Measurements from ENCODE around the gene ACTR1B. TPM values are rescaled to one million over a fixed set of nuclear protein-coding genes. Genes with fewer than 3 reads are reported as not detected.
"Not testable (repeated sequence)": the region's sequence is repeated elsewhere in the genome, so short reads cannot be mapped to it uniquely, and the experiment has no call there.

ACTR1B gene
- total RNA-seq, 2 experiments from 2014 or later, result 97.3 to 98.8 TPM

GRCh38 chr2:97620492-97620891 is 43.4 kb downstream of the ACTR1B start:
- DNase-seq; POLR2A ChIA-PET; H3K9me3 Mint-ChIP-seq; H3K36me3 Mint-ChIP-seq (ENCODE audit: low read depth); H3K27ac Mint-ChIP-seq; CTCF ChIA-PET; H3K27me3 Mint-ChIP-seq; H3K4me1 Mint-ChIP-seq; H3K4me3 Mint-ChIP-seq: not testable (repeated sequence)

DNA sequence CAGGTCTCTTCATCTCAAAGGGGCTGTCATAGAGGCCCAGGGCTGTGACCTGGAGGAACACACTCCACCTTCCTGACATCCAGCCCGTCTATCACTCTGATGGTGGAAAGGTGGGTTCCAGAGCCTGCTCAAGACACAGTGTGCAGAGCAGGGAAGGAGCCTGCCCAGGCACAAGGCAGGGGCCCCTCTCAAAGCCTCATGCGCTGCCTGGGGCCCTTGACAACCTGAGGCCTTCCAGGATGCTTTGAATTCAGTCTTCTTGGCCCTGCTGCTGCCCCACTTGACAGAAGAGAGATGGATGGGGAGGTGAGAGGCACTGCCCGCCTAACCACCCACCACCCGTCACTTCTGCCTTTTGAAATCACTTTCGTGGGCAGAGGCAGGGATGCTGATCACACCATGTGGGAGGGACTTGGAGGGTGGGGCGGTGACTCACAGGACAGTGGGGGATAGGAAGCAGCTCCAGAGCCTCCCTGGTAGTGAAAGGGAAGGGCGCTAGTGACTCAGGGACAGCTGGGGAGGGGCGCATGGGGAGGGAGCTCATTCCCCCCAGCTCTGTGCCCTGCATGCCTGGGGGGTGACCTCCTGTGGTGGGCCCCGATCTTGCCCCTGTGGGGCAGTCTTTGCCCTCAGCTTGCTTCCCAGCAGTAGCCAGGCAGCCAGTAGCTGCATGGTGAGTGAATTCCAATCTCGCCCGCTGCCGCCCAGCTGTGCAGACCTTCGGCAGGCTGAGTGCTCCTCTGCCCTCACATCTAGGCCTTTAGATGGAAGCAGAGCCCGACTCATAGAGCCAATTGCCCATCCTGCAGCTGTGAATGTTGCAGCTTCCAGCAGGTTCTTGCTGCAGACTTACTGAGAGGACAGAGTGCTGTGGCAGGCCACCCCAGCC is 44.7 kb downstream of the ACTR1B start:
- H3K4me1 Mint-ChIP-seq; H3K9me3 Mint-ChIP-seq; H3K4me3 Mint-ChIP-seq; H3K27me3 Mint-ChIP-seq; H3K27ac Mint-ChIP-seq; POLR2A ChIA-PET; CTCF ChIA-PET; DNase-seq; H3K36me3 Mint-ChIP-seq (ENCODE audit: low read depth): not testable (repeated sequence)

GRCh38 chr2:97617911-97618310 is 45.9 kb downstream of the ACTR1B start:
- Mint-ChIP-seq H3K9me3 (no peaks in the 10 kb centered on the region), H3K27ac (no peak overlapping the region), H3K36me3 (ENCODE audit: low read depth) (no peaks in the 10 kb centered on the region), H3K4me1 (peaks cover 6% of the 10 kb centered on the region), H3K27me3 (no peaks in the 10 kb centered on the region), H3K4me3 (no peak overlapping the region)
- CTCF ChIA-PET, result no interaction called here
- no peak for DNase-seq
- POLR2A ChIA-PET, result no interaction called here

GRCh38 chr2:97615746-97616145 is 48.1 kb downstream of the ACTR1B start:
- H3K4me3 Mint-ChIP-seq; H3K9me3 Mint-ChIP-seq; H3K27me3 Mint-ChIP-seq; H3K27ac Mint-ChIP-seq; H3K36me3 Mint-ChIP-seq (ENCODE audit: low read depth); CTCF ChIA-PET; POLR2A ChIA-PET; H3K4me1 Mint-ChIP-seq; DNase-seq: not testable (repeated sequence)

DNA sequence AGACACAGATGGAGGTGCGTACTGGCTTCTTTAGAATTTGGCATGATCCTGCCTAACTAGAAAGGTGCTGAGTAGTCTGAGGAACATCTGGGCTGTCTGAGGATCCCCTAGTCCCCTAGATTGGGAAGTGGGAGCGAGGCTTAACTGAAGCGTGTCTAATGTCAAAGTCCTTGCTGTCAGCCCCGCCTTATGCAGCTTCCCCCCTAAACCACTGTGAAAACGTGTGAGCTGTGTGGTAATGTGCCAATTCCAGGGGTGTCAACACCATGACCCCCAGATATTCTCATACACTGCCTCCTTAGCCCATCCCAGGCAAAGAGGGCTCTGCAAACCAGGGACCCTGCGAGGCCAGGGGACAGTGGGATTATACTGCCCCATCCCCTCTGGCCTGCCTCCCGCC is 51.9 kb downstream of the ACTR1B start:
- H3K4me1 Mint-ChIP-seq; H3K27me3 Mint-ChIP-seq; H3K9me3 Mint-ChIP-seq; H3K27ac Mint-ChIP-seq; H3K36me3 Mint-ChIP-seq (ENCODE audit: low read depth); CTCF ChIA-PET; DNase-seq; POLR2A ChIA-PET; H3K4me3 Mint-ChIP-seq: not testable (repeated sequence)

- H3K4me3 Mint-ChIP-seq; DNase-seq; H3K36me3 Mint-ChIP-seq (ENCODE audit: low read depth); H3K27me3 Mint-ChIP-seq; POLR2A ChIA-PET; H3K27ac Mint-ChIP-seq; H3K9me3 Mint-ChIP-seq; H3K4me1 Mint-ChIP-seq; CTCF ChIA-PET: not testable (repeated sequence)
These were observed 55.1 kb downstream of the ACTR1B start for GRCh38 chr2:97608745-97609144.

Other genes starting within 250 kb of the ACTR1B start
- 10 to 100 TPM; 42.3 to 46.7 TPM for gene ANKRD36B, start 74.2 kb downstream of the ACTR1B start, total RNA-seq
- gene COX5B, start 18.0 kb downstream of the ACTR1B start, total RNA-seq, result 100 to 1,000 TPM; 192 to 203 TPM
- 10 to 100 TPM in 1 of 2 experiments, 1 to 10 TPM in 1; 9.8 to 12.4 TPM for gene C2orf92, start 5.7 kb upstream of the ACTR1B start, total RNA-seq
- gene ZAP70, start 49.5 kb upstream of the ACTR1B start, total RNA-seq, result 100 to 1,000 TPM; 283 TPM